HG03571 (cell line): Measurements from ENCODE around the gene SNAI3.

Experiments used
- ATAC-seq: cut with Tn5 transposase; IDR thresholded peaks from one replicate; pipeline ENCODE4 v1.9.1; 2021; ENCODE audit not compliant: unreplicated experiment

The SNAI3 gene

DNA sequence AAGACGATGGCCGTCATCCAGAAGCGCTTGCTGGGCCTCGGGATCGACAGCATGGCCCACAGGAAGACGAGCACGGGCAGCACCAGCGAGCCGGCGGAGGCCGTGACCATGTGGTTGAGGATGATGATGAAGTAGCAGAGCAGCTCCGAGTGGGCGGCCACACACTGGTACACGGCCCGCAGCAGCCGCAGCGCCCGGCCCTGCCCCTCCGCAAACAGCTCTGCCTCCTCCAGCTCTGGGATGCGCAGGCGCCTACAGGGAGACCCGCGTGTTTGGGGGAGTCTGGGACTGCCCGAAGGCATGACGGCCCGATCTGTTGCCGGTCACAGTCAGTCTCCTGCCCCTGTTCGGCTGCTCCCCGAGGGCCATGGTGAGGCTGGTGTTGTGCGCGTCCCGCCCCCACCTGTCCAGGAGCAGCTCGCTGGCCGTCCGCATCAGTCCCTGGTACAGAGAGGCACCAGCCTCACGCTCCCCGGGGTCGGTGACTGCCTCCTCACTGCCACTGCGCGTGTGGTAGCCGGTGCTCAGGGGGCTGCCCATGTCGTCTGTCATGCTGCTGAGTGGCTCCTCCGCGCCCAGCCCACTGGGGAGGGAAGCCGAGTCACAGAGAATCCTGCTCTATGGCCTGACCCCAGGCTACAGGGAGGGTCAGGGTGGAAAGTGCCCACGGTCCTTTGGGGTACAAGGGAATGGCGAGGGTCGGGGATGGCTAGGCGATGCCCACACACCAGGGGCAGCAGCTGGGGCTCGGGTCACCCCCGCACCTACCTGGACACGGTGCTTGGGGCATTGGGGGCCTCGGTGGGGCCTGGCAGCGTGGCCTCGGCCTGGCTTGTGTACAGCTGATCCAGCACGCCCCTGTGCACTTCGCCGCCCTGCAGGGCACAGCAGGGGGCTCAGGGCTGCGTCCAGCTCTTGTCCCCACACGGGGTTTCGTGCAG, 35.8 kb upstream of the SNAI3 start:
- ATAC-seq: no peak

DNA sequence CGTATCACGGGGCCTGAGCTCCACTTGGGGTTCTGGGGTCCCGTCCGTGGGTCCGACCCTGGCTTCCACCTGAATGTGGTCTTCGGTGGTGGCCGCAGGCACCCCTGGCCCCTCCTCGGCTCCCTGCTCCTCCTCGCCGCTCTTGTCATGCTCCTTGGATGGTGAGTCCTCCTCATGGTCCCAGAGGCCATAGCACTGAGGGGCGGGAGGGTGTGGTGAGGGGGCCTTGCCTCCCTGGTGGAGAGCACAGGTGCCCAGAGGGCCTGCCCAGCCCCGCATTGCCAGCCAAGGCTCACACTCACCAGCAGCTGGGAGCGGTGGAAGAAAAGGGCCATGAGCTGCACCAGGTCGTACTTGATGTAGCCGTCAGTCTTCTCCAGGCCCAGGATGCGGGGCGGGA, 34.9 kb upstream of the SNAI3 start:
- no peak for ATAC-seq

DNA sequence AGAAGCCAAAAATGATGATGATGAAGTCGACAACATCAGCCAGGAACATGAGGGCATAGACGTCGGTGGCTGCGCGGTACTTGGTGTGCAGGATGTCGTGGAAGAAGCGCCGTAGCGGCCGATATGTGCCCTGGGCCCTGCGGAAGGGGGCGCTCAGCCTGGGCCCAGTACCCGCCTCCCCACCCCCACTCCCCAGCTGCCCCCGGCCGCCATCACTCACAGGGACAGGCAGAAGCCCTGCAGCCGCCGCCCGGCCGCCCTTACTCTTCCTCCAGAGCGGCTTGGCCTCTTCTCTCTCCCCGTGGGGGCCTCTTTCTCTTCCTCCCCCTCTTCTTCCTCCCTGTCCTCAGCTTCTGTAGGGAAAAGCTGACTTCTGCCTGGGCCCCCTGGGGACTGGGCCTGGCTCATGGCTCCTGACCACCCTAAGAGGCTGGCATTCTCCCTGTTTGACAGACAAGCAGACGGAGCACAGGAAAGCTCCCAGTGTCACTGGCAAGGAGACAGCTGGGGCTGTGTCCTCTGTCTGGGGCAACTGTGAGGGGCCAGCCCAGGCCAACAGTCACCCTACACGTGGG, 34.2 kb upstream of the SNAI3 start:
- ATAC-seq: no peak

- ATAC-seq: no peak
Measured at GRCh38 chr16:88719933-88720296, 33.6 kb upstream of the SNAI3 start.

DNA sequence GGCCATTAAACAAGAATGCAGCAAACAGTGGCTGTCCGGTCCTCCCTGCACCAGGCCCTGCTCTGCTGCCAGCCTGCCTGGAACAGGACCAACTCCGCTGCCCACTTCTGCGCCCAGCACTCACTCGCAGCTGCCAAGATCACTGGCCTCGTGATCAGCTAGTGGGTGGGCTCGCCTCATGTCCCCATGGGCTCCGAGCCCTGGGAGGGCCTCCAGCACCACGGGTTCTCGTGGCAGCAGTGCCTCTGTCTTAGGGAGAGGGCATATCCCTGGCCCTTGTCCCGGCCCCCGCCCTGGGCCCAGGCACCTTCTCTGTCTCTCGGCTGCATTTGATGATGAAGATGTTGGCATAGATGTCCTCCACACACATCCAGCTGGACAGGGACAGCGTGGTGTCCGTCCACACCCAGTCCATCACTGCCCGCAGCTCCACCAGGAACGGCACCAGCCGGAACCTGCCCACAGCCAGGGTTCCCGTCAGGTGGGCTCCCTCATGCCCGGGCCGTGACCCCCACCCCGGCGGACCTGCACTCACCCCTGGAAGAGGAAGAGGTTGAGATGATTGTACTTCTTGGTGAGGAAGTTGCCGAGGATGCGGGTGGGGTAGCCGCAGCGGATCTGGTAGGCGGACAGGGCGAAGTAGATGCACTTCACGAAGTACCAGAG, 33.1 kb upstream of the SNAI3 start:
- ATAC-seq: no peak

DNA sequence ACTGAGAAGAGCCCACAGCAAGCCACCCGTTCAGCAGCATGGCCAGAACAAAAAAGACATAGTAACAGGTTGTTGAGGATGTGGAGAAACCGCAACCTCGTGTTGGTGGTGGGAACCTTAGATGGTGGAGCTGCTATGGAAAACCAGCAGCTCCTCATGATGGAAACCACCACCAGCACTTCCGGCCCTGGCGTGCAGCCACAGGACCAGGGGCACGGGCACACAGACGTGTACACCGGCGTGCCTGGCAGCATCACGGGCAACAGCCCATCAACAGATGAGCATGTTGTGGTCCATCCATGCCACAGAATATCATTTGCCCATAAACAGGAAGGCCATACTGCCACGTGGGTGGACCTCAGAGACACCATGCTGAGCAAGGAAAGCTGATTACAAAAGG, 31.9 kb upstream of the SNAI3 start:
- no peak for ATAC-seq

DNA sequence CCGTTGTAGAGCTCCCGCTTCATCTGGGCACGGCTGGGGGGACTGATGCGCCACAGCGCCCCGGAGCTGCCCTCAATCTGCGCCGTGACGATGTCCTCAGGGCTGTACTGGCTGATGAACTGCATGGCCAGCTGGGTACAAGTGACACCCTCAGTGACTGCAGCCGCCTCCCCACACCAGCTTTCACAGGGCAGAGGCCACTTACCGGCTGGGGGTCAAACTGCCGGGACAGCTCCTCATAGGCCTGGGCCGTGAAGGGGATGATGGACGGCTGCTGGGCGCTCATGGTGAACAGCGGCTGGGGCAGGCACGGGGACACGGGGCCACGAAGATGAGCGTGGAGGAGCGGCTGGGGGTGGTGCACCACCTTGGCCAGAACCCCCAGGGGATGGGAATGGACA, 30.3 kb upstream of the SNAI3 start:
- no peak for ATAC-seq

- ATAC-seq: no peak
Measured at GRCh38 chr16:88716201-88716600, 29.9 kb upstream of the SNAI3 start.

DNA sequence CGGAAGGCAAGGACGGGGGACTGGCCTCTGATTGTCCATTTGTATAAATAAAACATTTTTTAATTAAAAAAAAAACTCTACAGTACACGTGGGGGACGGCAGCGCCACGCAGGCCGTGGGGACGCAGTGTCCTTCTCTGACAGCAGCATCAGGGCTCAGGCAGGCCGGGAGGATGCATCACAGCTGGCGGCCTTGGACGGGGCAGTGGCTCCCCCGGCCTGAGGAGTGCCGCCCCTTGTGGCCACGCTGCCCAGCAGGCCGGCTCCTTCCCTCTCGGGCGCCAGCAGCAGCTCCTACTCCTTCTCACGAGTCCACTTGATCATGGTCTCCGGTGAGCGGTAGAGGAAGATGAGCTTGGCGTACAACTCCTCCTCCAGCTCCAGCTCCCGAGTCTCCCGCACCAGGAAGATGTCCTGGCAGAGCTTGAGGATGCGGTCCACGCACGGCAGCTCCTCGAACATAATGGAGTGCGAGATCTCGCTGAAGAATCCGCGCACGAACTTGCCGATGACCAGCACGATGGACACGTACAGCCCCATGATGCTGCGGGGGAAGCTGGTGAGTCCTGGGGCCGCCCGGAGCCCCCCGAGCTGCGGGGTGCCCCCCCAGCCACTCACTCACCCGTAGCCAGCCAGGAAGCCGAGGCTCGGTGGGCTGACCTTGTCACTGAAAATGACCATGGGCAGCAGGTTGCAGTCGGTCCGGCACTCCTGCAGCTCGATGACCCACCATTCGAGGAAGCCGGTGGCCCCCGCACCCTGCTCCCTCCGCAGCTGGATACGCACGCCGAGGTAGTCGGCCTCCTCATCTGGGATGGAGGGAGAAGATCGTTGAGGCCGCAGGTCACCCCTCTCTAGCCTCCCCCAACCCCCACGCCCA, 29.2 kb upstream of the SNAI3 start:
- ATAC-seq: no peak

DNA sequence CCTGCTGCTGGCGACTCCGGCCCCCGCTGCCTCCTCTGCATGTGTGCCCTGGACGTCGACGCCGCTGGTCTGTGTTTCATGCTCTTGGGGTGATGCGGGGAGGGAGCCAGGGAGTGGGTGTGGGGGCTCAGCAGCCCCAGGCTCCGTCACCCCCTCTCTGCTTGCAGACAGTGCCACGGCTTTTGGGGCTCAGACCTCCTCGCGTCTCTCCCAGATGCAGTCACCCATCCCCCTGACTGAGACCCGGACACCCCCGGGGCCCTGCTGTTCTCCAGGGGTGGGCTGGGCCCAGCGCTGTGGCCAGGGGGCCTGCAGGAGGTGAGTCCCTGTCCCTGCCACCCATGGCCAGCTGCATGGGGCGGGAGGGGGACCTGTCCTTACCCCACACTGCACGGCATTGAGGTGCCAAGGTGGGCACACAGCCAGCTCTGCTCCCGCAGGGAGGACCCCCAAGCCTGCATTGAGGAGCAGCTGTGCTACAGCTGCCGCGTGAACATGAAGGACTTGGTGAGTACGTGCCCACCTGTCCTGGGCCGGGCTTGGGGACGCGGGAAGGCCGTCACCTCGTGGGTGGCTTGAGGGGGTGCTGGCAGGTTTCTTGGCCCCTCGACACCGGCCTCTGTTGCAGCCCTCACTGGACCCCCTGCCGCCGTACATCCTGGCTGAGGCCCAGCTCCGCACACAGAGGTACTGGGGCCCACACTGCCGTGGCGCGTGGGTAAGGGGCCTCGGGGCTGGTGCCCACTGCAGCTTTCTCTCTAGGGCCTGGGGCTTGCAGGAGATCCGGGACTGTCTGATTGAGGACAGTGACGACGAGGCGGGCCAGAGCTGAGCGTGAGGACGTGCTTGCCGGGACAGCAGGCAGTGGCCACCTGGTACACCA, 28.4 kb upstream of the SNAI3 start:
- ATAC-seq: no peak

DNA sequence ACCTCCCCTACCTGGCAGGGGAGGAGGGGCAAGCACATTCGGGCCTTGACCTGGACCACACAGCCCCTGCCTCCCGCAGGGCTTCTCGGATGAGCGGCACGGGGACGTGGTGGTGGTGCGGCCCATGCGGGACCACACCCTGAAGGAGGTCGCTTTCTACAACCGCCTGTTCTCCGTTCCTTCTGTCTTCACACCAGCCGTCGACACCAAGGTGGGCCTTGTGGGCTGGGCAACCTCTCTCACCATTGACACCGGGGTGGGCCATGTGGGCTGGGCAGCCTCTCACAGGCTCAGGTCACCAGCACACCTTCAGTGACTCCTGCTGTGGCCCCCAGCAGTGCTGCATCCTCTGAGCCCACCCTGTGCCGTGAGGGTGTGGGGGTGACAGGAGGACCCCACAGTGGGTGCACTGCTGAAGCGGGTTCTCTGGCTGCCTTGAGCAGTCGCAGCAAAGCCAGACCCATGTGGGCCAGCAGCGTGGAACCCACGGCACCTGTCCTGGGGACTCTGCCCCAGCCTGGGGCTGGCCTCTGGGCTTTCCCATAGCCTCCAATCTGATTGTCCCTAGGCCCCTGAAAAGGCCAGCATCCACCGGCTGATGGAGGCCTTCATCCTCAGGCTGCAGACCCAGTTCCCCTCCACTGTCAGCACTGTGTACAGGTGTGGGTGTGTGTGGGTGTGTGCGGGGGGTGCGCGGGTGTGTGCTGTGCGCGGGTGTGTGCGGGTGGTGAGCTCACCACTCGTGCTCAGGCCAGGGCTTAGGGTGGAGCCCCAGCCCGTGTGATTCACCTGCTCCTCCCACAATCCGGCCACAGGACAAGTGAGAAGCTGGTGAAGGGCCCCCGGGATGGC, 27.5 kb upstream of the SNAI3 start:
- ATAC-seq: no peak

GRCh38 chr16:88713054-88713453, 26.7 kb upstream of the SNAI3 start:
- ATAC-seq: no peak

DNA sequence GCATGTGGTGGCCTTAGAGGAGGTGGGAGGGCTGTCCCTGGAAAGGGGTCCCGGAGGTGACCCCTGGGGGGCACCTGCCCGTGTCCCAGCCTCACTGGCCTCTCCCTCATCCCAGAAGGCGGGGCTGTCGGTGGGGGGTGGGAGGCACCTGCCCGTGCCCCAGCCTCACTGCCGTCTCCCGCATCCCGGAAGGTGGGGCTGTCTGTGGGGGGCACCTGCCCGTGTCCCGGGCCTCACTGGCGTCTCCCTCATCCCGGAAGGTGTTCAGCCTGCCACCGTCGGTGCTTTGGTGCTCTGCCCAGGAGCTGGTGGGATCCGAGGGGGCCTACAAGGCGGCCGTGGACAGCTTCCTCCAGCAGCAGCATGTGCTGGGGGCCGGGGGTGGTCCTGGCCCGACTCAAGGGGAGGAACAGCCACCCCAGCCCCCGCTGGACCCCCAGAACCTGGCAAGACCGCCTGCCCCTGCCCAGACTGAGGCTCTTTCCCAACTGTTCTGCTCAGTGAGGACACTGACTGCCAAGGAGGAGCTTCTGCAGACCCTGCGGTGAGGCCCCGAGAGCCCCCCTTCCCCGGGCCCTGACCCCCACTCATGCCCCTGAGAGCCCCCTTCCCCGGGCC, 26.2 kb upstream of the SNAI3 start:
- no peak for ATAC-seq

DNA sequence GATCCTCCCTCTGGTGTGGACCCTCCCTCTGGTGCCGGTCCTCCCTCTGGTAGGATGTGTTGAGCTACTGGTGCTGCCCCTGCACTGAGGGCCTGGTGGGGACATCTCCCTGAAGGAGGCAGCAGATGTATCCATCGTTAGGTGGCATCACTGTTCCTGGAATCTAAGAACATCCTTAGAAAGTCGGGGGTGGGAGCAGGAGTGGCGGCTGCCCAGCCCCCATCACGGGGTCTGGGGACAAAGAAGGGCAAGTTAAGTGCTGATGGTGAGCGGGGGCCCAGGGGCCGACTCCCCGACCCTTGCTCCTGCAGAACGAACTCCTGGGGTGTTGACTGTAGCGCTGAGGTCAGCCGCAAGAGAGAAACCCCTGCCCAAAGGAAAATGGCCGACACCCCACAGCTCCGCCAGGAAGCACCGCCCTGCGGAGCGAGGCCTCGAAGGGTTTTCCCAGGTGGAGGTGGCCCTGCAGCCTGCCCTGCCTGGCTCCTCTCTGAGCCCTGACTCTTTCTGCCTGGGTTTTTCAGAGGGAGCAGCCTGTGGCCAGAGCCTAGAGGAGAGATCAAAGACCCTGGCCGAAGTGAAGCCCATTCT, 25.5 kb upstream of the SNAI3 start:
- ATAC-seq: no peak

GRCh38 chr16:88710556-88710955, 24.2 kb upstream of the SNAI3 start:
- ATAC-seq: no peak

DNA sequence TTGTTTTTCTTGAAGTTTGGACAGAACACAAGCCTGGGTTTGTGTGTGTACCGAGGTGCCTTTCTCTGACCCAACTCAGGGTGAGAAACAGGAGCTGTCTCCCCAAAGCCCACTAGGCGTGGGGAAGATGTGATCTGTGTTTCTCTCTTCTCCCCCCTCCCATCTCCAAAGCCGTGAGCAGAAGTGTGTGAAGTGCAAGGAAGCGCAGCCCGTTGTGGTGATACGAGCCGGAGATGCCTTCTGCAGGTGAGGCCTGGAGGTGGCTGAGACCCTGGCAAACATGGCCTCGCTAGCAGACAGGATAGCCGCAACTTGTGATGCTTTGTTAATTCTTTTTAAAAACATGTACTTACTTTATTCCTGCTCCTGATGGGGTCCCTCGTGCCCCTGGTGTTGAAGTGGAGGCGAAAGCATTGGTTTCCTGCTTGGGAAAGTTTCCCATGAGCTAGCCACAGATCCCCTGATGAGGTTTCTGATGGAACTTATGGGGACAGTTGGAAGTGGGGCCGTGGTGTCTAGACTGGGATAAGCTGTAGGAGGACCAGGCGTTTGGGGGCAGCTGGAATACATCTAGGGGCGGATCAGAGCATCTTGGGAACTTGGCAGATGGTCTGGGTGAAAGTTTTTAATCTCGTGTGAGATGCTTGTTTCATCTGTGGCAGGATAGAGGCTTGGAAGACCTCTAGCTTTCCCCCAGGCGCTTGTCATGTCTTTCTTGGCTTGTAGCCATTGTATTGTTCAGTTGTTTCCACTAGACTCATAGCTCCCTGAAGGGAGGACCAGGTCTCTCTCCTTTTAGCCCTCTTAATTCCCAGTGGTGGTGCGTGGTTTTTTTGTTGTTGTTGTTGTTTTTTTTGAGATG, 20.9 kb upstream of the SNAI3 start:
- no peak for ATAC-seq

- peak; percentile 53 for ATAC-seq
Measured at GRCh38 chr16:88706229-88706964, 20.1 kb upstream of the SNAI3 start, which contains the start of the genes CTU2 and RNF166. Gene CTU2, plus strand, starts transcription at chr16:88706503. Its CDS starts 28 bp downstream, at chr16:88706531. Gene RNF166, minus strand, starts transcription at chr16:88706408. Its CDS starts 83 bp downstream, at chr16:88706325.
